Stomach (tissue), 4 donors: Measurements from ENCODE around the gene MAP3K7CL.

Experiments used
- EP300 ChIP-seq: sonication (generic); formaldehyde crosslinking; IDR thresholded peaks from one replicate; pipeline ENCODE4 v1.6.1; 2017; ENCODE audit warnings: antibody characterized with exemption
- POLR2A ChIP-seq, 4 donors: fragments of 450-650 bp; IDR thresholded peaks; one replicate each; pipeline ENCODE4 v1.6.1; 2016; ENCODE audit warnings: antibody characterized with exemption in 4 of 4, control low read depth in 2 of 4, mild to moderate bottlenecking in 1 of 4, moderate library complexity in 1 of 4
- TF ChIP-seq, protein P1 (sequence below), 7 experiments: fragments of 450-650 bp in 4 of 7; fragments of 200-600 bp in 3 of 7; sonication (generic) in 3 of 7; IDR thresholded peaks; one replicate each; pipeline ENCODE4 v1.5.1; 2016 to 2019; ENCODE audit warnings: antibody characterized with exemption in 7 of 7, control low read depth in 2 of 7, mild to moderate bottlenecking in 1 of 7

DNA sequence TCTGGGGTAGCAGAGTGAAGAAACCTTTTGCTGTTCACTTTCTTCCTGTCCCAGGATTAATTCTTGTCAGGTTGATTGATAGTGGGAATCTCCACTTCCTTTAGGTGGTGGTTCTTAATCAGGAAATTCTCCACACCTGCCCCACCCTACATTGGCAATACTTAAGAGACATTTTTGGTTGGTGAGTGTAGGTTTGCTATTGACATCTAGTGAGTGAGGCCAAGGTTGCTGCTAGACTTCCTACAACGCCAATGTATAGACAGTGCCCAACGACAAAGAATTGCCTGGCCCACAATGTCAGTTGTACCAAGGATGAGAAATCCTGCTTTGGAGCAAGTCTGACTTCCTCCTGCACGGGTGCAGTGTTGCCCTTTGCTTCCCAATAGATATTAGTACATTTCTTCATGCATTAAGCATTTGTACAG lies 38.5 kb downstream of the MAP3K7CL start:
- TF ChIP-seq POLR2A (IDR thresholded peaks at IDR 0.05) (no peak), EP300 (no peak)
- TF ChIP-seq, protein P1, sequence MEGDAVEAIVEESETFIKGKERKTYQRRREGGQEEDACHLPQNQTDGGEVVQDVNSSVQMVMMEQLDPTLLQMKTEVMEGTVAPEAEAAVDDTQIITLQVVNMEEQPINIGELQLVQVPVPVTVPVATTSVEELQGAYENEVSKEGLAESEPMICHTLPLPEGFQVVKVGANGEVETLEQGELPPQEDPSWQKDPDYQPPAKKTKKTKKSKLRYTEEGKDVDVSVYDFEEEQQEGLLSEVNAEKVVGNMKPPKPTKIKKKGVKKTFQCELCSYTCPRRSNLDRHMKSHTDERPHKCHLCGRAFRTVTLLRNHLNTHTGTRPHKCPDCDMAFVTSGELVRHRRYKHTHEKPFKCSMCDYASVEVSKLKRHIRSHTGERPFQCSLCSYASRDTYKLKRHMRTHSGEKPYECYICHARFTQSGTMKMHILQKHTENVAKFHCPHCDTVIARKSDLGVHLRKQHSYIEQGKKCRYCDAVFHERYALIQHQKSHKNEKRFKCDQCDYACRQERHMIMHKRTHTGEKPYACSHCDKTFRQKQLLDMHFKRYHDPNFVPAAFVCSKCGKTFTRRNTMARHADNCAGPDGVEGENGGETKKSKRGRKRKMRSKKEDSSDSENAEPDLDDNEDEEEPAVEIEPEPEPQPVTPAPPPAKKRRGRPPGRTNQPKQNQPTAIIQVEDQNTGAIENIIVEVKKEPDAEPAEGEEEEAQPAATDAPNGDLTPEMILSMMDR (IDR thresholded peaks at IDR 0.05) = no peak
